HepG2 (cell line): ENCODE measurements around the gene TADA1. TPM values are rescaled to one million over a fixed set of nuclear protein-coding genes. Genes with fewer than 3 reads are reported as not detected.
A peak's percentile ranks its signal among the peaks of the same experiment; 100 is the strongest.

Experiments used
- EEA1 ChIP-seq: sonication (generic); formaldehyde crosslinking; IDR thresholded peaks from 2 replicates; pipeline ENCODE4 v1.5.1; 2020; ENCODE audit warnings: mild to moderate bottlenecking, missing genetic modification reagents, borderline replicate concordance
- GABPA ChIP-seq, 2 experiments: IDR thresholded peaks; 2 replicates each; pipeline ENCODE4 v1.6.1; 2011 to 2016; ENCODE audit warnings: low read depth in 2 of 2, low read length in 1 of 2, missing biosample characterization in 1 of 2, missing genetic modification characterization in 1 of 2
- NFYC ChIP-seq: IDR thresholded peaks from 2 replicates; pipeline ENCODE4 v1.6.1; 2016; ENCODE audit warnings: missing genetic modification reagents, missing compliant biosample characterization
- NONO ChIP-seq, 2 experiments: fragments of 450-650 bp in 1 of 2; sonication (generic) in 1 of 2; formaldehyde crosslinking in 1 of 2; IDR thresholded peaks in 1 of 2; conservative IDR thresholded peaks in 1 of 2; 2 replicates each; pipeline versions ENCODE4 v1.6.1 to v1.8.0; 2017 to 2022; ENCODE audit warnings: mild to moderate bottlenecking in 1 of 2, missing genetic modification reagents in 1 of 2, moderate library complexity in 1 of 2
- SIN3A ChIP-seq: IDR thresholded peaks from 2 replicates; pipeline ENCODE4 v1.6.1; 2011; ENCODE audit warnings: low read depth, mild to moderate bottlenecking, control low read depth, low read length, borderline replicate concordance
- ZNF3 ChIP-seq: IDR thresholded peaks from 2 replicates; pipeline ENCODE4 v1.7.0; 2017; ENCODE audit warnings: inconsistent platforms
- ZNF644 ChIP-seq: IDR thresholded peaks from 2 replicates; pipeline ENCODE4 v1.6.1; 2016; ENCODE audit warnings: low read depth
- ZNF773 ChIP-seq: sonication (generic); formaldehyde crosslinking; IDR thresholded peaks from 2 replicates; pipeline ENCODE4 v1.4.0; 2020; ENCODE audit warnings: missing genetic modification reagents, borderline replicate concordance
- ZSCAN21 ChIP-seq: sonication (generic); formaldehyde crosslinking; IDR thresholded peaks from 2 replicates; pipeline ENCODE4 v1.8.0; 2022; ENCODE audit warnings: mild to moderate bottlenecking, missing genetic modification reagents, moderate library complexity, borderline replicate concordance
- polyA plus RNA-seq, 8 experiments: library from polyadenylated mRNA; depleted of rRNA in 3 of 8; stranded (reverse) in 7 of 8; unstranded in 1 of 8; fragments of >200 nt; fragmentation: Illumina TruSeq in 4 of 8; extraction: Trizol in 4 of 8; gene quantifications; 2 replicates each; pipeline versions ENCODE4 v1.2.1 to v1.2.3, GENCODE V29; 2011 to 2016; ENCODE audit warnings: low read depth in 4 of 8, missing spikeins in 1 of 8, mixed read lengths in 1 of 8; ENCODE audit not compliant: insufficient read depth in 1 of 8
- total RNA-seq, 5 experiments: library from RNA; depleted of rRNA; stranded (reverse); fragments of >200 nt; fragmentation: Illumina TruSeq; extraction: Trizol; gene quantifications; 2 replicates each; pipeline ENCODE4 v1.2.3, GENCODE V29; 2016; ENCODE audit warnings: low read depth in 1 of 5
- TF ChIP-seq, protein P1 (sequence below), 2 experiments: sonication (generic) in 1 of 2; formaldehyde crosslinking in 1 of 2; IDR thresholded peaks; 2 replicates each; pipeline versions ENCODE4 v1.5.1 to v1.6.1; 2011 to 2020; ENCODE audit warnings: borderline replicate concordance in 1 of 2, low read depth in 1 of 2, low read length in 1 of 2, mild to moderate bottlenecking in 1 of 2, missing genetic modification reagents in 1 of 2, moderate library complexity in 1 of 2
- TF ChIP-seq, protein P2 (sequence below): sonication (generic); formaldehyde crosslinking; IDR thresholded peaks from 2 replicates; pipeline ENCODE4 v1.4.0; 2020; ENCODE audit warnings: mild to moderate bottlenecking, missing genetic modification reagents
- TF ChIP-seq, protein P3 (sequence below): sonication (generic); formaldehyde crosslinking; IDR thresholded peaks from 2 replicates; pipeline ENCODE4 v1.8.0; 2022; ENCODE audit warnings: mild to moderate bottlenecking, missing genetic modification reagents, moderate library complexity
- TF ChIP-seq, protein P4 (sequence below): sonication (generic); formaldehyde crosslinking; IDR thresholded peaks from 2 replicates; pipeline ENCODE4 v1.4.0; 2020; ENCODE audit warnings: missing genetic modification reagents
- TF ChIP-seq, protein P5 (sequence below): sonication (generic); formaldehyde crosslinking; IDR thresholded peaks from 2 replicates; pipeline ENCODE4 v1.8.0; 2022; ENCODE audit warnings: missing genetic modification reagents, mild to moderate bottlenecking, inconsistent platforms, borderline replicate concordance
- TF ChIP-seq, protein P6 (sequence below): IDR thresholded peaks from 2 replicates; pipeline ENCODE4 v1.6.1; 2016; ENCODE audit warnings: missing biosample characterization, missing genetic modification reagents, low read depth

The TADA1 gene
- total and polyA plus RNA-seq, 2 of the 13 experiments (the other 11 are each of a cell fraction or from before 2014, with no cell fraction given): 28.3 to 29.1 TPM

DNA sequence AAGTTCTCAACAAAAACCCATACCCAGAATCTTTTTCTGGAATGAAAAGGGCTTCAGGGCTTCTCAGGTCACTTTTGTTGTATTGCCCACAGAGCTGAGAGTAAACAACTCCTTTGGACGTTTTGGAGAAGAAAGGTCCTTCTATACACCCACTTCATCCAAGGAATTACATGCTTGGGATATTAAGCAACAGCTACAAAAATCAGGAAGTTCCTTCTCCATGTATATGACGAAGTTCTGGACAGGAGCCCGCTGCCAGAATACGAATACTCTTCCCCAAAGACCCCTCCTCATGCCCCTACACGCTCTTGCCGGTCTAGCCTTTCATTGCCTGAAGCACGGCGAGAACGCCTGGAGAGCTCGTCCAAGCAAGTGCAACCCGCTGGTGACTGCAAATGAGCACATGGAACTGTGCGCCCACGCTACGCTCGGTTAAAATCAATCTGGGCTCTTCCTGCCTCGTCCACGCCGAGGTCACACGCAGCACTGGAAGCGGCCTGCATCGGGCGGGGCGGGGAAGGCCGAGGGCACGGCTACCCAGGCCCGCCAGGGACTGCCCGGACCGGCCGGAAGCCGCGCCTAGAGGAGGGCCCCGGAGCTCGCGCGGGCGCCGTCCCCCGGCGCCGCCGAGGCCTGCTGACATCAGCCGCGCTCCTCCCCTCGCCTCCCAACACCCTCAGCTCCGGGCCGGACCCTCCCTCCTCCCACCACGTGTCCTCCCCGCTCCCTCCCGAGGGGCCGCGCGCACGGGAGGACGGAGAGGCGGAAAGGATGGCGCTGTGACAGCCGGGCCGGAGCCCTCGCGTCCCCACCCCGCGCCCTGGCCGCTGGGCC lies 37.1 kb downstream of the TADA1 start, which contains the start of gene POGK (continued):
- TF ChIP-seq, protein P1, sequence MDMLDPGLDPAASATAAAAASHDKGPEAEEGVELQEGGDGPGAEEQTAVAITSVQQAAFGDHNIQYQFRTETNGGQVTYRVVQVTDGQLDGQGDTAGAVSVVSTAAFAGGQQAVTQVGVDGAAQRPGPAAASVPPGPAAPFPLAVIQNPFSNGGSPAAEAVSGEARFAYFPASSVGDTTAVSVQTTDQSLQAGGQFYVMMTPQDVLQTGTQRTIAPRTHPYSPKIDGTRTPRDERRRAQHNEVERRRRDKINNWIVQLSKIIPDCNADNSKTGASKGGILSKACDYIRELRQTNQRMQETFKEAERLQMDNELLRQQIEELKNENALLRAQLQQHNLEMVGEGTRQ (IDR thresholded peaks at IDR 0.05; ENCODE audit: low read depth, low read length): peak; percentile 23; the same call in 1 of the 2 replicates
- TF ChIP-seq, protein P1 (CRISPR knock-in tag; IDR thresholded peaks at IDR 0.05; ENCODE audit: borderline replicate concordance): no peak; the same call in 1 of the 2 replicates
- TF ChIP-seq, protein P2, sequence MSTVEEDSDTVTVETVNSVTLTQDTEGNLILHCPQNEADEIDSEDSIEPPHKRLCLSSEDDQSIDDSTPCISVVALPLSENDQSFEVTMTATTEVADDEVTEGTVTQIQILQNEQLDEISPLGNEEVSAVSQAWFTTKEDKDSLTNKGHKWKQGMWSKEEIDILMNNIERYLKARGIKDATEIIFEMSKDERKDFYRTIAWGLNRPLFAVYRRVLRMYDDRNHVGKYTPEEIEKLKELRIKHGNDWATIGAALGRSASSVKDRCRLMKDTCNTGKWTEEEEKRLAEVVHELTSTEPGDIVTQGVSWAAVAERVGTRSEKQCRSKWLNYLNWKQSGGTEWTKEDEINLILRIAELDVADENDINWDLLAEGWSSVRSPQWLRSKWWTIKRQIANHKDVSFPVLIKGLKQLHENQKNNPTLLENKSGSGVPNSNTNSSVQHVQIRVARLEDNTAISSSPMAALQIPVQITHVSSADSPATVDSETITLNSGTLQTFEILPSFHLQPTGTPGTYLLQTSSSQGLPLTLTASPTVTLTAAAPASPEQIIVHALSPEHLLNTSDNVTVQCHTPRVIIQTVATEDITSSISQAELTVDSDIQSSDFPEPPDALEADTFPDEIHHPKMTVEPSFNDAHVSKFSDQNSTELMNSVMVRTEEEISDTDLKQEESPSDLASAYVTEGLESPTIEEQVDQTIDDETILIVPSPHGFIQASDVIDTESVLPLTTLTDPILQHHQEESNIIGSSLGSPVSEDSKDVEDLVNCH (CRISPR knock-in tag): no peak
- TF ChIP-seq NONO (IDR thresholded peaks at IDR 0.05) (no peak), NONO (CRISPR knock-in tag; conservative IDR thresholded peaks at IDR 0.05) (peak; percentile 81), ZNF644 (CRISPR knock-in tag) (no peak), EEA1 (peak; percentile 77; the same call in 1 of the 2 replicates), ZNF3 (no peak; the same call in 1 of the 2 replicates), GABPA (IDR thresholded peaks at IDR 0.05; ENCODE audit: low read depth, low read length) (peak; percentile 55), GABPA (CRISPR knock-in tag; IDR thresholded peaks at IDR 0.05; ENCODE audit: low read depth) (peak; percentile 53; the same call in 1 of the 2 replicates), SIN3A (peak; percentile 83; the same call in 1 of the 2 replicates), ZNF773 (peak; percentile 95), NFYC (CRISPR knock-in tag) (0 out of 2 replicates have a peak, but pooled peaks have one; percentile 18), ZSCAN21 (CRISPR knock-in tag) (peak; percentile 95)
- TF ChIP-seq, protein P3, sequence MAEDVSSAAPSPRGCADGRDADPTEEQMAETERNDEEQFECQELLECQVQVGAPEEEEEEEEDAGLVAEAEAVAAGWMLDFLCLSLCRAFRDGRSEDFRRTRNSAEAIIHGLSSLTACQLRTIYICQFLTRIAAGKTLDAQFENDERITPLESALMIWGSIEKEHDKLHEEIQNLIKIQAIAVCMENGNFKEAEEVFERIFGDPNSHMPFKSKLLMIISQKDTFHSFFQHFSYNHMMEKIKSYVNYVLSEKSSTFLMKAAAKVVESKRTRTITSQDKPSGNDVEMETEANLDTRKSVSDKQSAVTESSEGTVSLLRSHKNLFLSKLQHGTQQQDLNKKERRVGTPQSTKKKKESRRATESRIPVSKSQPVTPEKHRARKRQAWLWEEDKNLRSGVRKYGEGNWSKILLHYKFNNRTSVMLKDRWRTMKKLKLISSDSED: no peak
- TF ChIP-seq, protein P4, sequence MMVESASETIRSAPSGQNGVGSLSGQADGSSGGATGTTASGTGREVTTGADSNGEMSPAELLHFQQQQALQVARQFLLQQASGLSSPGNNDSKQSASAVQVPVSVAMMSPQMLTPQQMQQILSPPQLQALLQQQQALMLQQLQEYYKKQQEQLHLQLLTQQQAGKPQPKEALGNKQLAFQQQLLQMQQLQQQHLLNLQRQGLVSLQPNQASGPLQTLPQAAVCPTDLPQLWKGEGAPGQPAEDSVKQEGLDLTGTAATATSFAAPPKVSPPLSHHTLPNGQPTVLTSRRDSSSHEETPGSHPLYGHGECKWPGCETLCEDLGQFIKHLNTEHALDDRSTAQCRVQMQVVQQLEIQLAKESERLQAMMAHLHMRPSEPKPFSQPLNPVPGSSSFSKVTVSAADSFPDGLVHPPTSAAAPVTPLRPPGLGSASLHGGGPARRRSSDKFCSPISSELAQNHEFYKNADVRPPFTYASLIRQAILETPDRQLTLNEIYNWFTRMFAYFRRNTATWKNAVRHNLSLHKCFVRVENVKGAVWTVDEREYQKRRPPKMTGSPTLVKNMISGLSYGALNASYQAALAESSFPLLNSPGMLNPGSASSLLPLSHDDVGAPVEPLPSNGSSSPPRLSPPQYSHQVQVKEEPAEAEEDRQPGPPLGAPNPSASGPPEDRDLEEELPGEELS: peak; percentile 62
- TF ChIP-seq, protein P5, sequence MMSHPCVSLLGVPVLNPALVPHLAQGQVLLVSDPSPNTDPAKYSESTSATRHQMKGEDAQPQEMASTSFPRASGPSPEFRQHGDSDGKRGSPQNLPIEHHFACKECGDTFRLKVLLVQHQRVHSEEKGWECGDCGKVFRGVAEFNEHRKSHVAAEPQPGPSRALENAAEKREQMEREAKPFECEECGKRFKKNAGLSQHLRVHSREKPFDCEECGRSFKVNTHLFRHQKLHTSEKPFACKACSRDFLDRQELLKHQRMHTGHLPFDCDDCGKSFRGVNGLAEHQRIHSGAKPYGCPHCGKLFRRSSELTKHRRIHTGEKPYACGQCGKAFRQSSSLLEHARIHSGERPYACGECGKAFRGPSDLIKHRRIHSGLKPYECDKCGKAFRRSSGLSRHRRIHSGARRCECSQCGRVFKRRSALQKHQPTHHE (CRISPR knock-in tag): peak; percentile 58; the same call in 1 of the 2 replicates
- TF ChIP-seq, protein P6, sequence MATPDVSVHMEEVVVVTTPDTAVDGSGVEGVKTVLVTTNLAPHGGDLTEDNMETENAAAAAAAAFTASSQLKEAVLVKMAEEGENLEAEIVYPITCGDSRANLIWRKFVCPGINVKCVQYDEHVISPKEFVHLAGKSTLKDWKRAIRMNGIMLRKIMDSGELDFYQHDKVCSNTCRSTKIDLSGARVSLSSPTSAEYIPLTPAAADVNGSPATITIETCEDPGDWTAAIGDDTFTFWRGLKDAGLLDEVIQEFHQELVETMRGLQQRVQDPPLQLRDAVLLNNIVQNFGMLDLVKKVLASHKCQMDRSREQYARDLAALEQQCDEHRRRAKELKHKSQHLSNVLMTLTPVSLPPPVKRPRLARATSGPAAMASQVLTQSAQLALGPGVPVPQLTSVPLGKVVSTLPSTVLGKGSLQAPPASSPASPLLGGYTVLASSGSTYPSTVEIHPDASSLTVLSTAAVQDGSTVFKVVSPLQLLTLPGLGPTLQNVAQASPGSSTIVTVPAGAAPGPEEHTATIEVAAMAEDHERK (CRISPR knock-in tag): no peak
